Stimulated activated CD4-positive, alpha-beta T cell treated with anti-CD3 and anti-CD28 coated beads, Interleukin-4, amount 100 ng/mL, for 4 hours (primary cell): ENCODE results near the gene TCAIM.

Experiments used
- DNase-seq, 2 experiments: peaks; one replicate each; pipeline ENCODE4 v3.0.0-alpha.2; 2020

TCAIM gene

DNA sequence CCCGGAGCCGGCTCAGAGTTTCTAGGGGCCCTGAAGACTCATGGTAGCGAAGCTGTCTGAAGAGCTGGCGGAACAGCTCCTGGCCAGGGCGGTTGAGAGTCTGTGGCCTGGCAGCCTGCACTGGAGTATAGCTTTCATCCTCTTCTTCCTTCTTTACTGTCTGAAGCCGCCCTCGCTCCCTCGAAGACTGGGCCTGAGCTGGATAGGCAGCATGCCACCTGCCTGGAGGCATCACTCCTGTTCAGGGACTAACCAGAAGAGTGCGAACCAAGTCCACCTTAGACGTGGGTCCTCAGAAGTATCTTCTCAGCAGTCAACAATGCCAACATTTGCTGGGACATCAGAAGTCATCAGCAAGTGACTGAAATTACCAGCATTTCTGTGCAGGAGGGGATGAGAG, 116.8 kb downstream of the TCAIM start:
- DNase-seq, result no peak
